ENCODE data around the gene RNF5.

Gene RNF5

DNA sequence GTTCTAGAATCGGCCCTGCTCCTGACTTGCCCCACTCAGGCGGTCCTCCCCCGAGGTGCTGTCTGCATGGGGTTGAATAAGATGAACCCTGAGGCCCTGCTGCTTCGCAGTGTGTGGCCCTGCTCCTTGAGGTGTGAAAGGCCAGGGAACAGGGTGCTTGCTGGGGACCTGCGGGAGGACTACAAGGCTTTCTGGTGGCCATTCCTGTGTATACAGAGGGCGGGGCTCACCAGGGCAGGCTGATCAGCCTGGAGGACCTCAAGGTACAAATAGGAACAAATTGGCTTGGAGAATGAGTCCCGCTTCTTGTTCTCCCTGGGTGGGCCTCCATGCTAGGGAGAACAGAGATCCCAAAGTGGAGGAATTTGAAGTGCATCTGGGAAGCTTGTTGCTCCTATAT is 40.0 kb downstream of the RNF5 start:
- peaks cover 5% of the 10 kb centered on the region; the same call in 1 of the 2 replicates for H3K4me1 ChIP-seq (ENCODE audit: control insufficient read depth, insufficient read depth, low read length)
- H3K27me3 ChIP-seq (ENCODE audit: control insufficient read depth, insufficient read depth, low read length): peaks cover 16% of the 10 kb centered on the region; the same call in 1 of the 2 replicates
- no peaks in the 10 kb centered on the region for H3K9me3 ChIP-seq (ENCODE audit: control insufficient read depth, insufficient read depth, low read depth, low read length)
- H3K9ac ChIP-seq (ENCODE audit: low read length): no peak overlapping the region
- no peak overlapping the region for H3K27ac ChIP-seq (ENCODE audit: low read depth, low read length)
- H3K4me3 ChIP-seq (ENCODE audit: low read depth, low read length): no peak overlapping the region
- no peaks in the 10 kb centered on the region for H3K36me3 ChIP-seq (ENCODE audit: control insufficient read depth, insufficient read depth, low read length)

DNA sequence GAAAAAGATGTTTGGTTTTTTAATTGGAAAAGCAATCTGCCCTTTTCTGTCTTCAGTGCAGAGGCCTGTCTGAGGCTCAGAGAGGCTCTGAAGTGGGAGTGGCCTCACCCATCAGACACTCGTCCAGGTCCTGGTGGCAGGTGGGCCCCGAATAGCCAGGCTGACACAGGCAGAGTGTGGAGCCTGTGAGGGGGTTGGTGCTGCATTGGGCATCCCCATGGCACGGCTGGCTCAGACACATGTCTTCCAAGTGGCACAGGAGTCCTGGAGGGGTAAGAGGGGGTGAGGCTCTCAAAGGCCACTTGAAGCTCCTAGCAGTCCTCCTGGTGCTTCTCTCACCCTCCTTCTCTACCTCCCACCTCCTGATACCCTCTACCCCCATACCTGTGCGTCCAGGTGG is 41.8 kb downstream of the RNF5 start:
- Histone ChIP-seq H3K4me3 (ENCODE audit: low read depth, low read length) (no peak overlapping the region), H3K27ac (ENCODE audit: low read depth, low read length) (no peak overlapping the region), H3K27me3 (ENCODE audit: control insufficient read depth, insufficient read depth, low read length) (peaks cover 24% of the 10 kb centered on the region; the same call in 1 of the 2 replicates), H3K9ac (ENCODE audit: low read length) (no peak overlapping the region), H3K36me3 (ENCODE audit: control insufficient read depth, insufficient read depth, low read length) (no peaks in the 10 kb centered on the region), H3K9me3 (ENCODE audit: control insufficient read depth, insufficient read depth, low read depth, low read length) (no peaks in the 10 kb centered on the region), H3K4me1 (ENCODE audit: control insufficient read depth, insufficient read depth, low read length) (peaks cover 16% of the 10 kb centered on the region; the same call in 1 of the 2 replicates)

GRCh38 chr6:32222333-32223230 is 44.4 kb downstream of the RNF5 start:
- Histone ChIP-seq H3K36me3 (ENCODE audit: control insufficient read depth, insufficient read depth, low read length) (no peaks in the 10 kb centered on the region), H3K27me3 (ENCODE audit: control insufficient read depth, insufficient read depth, low read length) (peaks cover 37% of the 10 kb centered on the region), H3K4me3 (ENCODE audit: low read depth, low read length) (no peak overlapping the region), H3K27ac (ENCODE audit: low read depth, low read length) (no peak overlapping the region), H3K9me3 (ENCODE audit: control insufficient read depth, insufficient read depth, low read depth, low read length) (no peaks in the 10 kb centered on the region), H3K4me1 (ENCODE audit: control insufficient read depth, insufficient read depth, low read length) (peaks cover 16% of the 10 kb centered on the region; the same call in 1 of the 2 replicates), H3K9ac (ENCODE audit: low read length) (no peak overlapping the region)

- Histone ChIP-seq H3K4me3 (ENCODE audit: low read depth, low read length) (no peak within 1 kb of the TSS), H3K36me3 (ENCODE audit: control insufficient read depth, insufficient read depth, low read length) (no peaks in the 10 kb centered on the region), H3K4me1 (ENCODE audit: control insufficient read depth, insufficient read depth, low read length) (peaks cover 16% of the 10 kb centered on the region; the same call in 1 of the 2 replicates), H3K9me3 (ENCODE audit: control insufficient read depth, insufficient read depth, low read depth, low read length) (no peaks in the 10 kb centered on the region), H3K27ac (ENCODE audit: low read depth, low read length) (no peak within 1 kb of the TSS), H3K9ac (ENCODE audit: low read length) (no peak within 1 kb of the TSS), H3K27me3 (ENCODE audit: control insufficient read depth, insufficient read depth, low read length) (peaks cover 43% of the 10 kb centered on the region)
Observed at GRCh38 chr6:32223258-32224235, 45.3 kb downstream of the RNF5 start, which contains the start of gene NOTCH4. NOTCH4 (minus strand) TSS chr6:32224067; CDS start chr6:32223928, 139 bp downstream.

GRCh38 chr6:32224696-32225095 is 46.5 kb downstream of the RNF5 start:
- no peak overlapping the region for H3K4me3 ChIP-seq (ENCODE audit: low read depth, low read length)
- peaks cover 16% of the 10 kb centered on the region; the same call in 1 of the 2 replicates for H3K4me1 ChIP-seq (ENCODE audit: control insufficient read depth, insufficient read depth, low read length)
- no peak overlapping the region for H3K27ac ChIP-seq (ENCODE audit: low read depth, low read length)

DNA sequence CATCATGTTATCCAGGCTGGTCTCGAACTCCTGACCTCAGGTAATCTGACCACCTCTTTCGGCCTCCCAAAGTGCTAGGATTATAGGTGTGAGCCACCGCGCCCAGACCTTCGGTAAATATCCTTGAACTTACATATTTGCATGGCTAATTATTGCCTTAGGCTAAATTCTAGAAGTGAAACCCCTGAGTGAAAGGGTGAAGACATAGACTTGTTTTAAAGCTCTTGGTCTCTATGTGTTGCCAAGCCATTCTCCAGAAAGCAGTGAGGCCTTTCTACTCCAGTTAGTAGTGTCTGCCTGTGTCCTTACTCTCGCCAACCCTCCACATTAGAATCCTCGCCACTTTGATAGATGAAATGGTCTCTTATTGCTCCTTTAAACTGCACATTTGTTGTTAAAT is 48.2 kb downstream of the RNF5 start:
- peaks cover 48% of the 10 kb centered on the region for H3K27me3 ChIP-seq (ENCODE audit: control insufficient read depth, insufficient read depth, low read length)
- no peaks in the 10 kb centered on the region for H3K9me3 ChIP-seq (ENCODE audit: control insufficient read depth, insufficient read depth, low read depth, low read length)
- H3K4me3 ChIP-seq (ENCODE audit: low read depth, low read length): no peak overlapping the region
- peaks cover 16% of the 10 kb centered on the region; the same call in 1 of the 2 replicates for H3K4me1 ChIP-seq (ENCODE audit: control insufficient read depth, insufficient read depth, low read length)
- no peak overlapping the region for H3K27ac ChIP-seq (ENCODE audit: low read depth, low read length)
- no peaks in the 10 kb centered on the region for H3K36me3 ChIP-seq (ENCODE audit: control insufficient read depth, insufficient read depth, low read length)
- no peak overlapping the region for H3K9ac ChIP-seq (ENCODE audit: low read length)

More at GRCh38 chr6:32224696-32225095, 46.5 kb downstream of the RNF5 start:
- no peaks in the 10 kb centered on the region for H3K9me3 ChIP-seq (ENCODE audit: control insufficient read depth, insufficient read depth, low read depth, low read length)
- peaks cover 44% of the 10 kb centered on the region for H3K27me3 ChIP-seq (ENCODE audit: control insufficient read depth, insufficient read depth, low read length)
- no peak overlapping the region for H3K9ac ChIP-seq (ENCODE audit: low read length)
- no peaks in the 10 kb centered on the region for H3K36me3 ChIP-seq (ENCODE audit: control insufficient read depth, insufficient read depth, low read length)
